HG03064 (cell line): ENCODE results near the gene GFOD2.
"Not testable (repeated sequence)": the region's sequence is repeated elsewhere in the genome, so short reads cannot be mapped to it uniquely, and the experiment has no call there.

Experiments
- ATAC-seq: cut with Tn5 transposase; IDR thresholded peaks from one replicate; pipeline ENCODE4 v1.9.1; 2021; ENCODE audit warnings: low read depth; ENCODE audit not compliant: unreplicated experiment

The GFOD2 gene, protein sequence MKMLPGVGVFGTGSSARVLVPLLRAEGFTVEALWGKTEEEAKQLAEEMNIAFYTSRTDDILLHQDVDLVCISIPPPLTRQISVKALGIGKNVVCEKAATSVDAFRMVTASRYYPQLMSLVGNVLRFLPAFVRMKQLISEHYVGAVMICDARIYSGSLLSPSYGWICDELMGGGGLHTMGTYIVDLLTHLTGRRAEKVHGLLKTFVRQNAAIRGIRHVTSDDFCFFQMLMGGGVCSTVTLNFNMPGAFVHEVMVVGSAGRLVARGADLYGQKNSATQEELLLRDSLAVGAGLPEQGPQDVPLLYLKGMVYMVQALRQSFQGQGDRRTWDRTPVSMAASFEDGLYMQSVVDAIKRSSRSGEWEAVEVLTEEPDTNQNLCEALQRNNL

DNA sequence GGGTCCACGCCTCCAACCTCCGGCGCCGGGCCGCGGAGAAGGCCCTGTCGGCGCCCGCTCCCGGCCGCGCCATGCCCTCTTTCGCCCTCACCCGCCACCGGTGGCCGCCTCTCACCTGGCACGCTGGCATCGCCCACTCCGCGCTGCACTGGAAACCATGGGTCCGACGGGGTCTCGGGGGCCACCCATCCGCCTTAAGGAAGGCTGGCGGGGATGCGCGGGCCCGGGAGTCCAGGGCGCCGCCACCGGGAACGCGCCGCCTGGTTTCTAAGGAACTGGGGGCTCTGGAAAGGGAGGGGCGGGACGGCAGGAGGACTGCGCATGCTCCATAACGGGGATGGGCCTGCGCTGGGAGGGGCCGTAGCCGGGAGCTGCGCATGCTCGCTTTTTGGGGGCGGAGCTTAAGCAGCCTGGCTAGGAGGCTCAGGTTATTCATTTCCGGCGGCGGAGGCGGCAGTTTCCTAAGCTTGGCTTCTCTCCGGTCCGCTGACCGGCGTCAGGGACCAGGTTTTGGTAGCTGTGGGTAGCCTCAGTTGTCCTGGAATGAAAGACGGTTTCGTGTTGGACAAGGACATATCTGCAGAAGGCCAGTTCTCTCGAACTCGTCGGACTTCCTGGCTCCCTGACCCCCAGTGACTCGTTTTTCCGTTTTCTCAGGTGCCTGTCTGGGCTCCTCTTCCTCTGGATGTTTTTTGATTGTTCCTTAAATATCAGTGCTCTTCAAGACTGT is at the start of gene GFOD2:
Gene GFOD2, minus strand, starts transcription at position 269 of the 730 bp plus-strand sequence. CDS start 33,601 bp downstream, outside the sequence.
- ATAC-seq: peak; percentile 66

DNA sequence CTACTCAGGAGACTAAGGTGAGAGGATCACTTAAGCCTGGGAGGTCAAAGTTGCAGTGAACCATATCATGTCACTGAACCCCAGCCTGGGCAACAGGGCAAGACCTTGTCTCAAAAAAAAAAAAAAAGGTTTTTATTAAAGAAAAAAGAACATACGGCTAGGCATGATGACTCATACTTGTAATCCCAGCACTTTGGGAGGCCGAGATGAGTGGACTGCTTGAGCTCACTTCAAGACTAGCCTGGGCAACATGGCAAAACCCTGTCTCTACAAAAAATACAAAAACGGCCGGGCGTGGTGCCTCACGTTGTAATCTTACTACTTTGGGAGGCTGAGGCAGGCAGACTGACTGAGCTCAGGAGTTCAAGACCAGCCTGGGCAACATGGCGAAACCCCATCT is 48.8 kb upstream of the GFOD2 start:
- ATAC-seq: no peak

DNA sequence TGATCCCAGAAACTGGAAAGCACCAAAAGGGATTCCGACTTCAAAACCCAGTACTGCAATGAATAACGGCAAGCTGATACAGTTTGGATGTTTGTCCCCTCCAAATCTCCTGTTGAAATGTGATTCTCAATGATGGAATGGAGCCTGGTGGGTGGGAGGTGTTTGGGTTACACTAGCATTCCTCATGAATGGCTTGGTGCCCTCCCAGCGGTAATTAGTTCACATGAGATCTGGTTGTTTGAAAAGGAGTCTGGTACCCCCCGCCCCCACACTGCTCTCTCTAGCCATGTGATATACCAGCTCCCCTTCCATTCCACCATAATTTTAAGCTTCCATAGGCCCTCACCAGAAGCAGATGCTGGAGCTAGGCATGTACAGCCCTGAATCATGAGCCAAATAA is 47.2 kb upstream of the GFOD2 start:
- ATAC-seq: no peak

DNA sequence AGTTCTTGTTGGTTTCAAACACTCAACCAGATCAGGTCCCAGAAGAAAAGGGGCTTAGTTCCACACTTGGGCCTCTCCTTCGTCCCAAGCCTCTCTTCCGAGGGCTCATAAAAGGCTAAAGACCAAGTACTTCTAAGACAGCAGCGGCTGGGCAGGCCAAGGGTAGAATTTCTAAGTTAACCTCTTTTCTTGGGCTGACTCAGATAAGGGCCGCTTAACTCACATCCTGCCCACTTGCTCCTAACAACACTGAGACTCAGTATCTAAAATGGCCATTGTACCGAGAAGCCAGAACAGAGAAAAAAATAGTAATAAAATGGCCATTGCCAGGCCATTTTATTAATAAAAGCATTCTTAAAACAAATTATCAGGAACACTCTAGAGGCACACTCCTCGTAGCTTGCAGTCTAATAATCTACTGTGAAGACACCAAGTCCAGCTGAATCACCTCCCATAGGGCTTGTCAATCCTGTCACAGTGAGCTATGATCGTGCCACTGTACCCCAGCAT is 45.1 kb upstream of the GFOD2 start:
- no peak for ATAC-seq

DNA sequence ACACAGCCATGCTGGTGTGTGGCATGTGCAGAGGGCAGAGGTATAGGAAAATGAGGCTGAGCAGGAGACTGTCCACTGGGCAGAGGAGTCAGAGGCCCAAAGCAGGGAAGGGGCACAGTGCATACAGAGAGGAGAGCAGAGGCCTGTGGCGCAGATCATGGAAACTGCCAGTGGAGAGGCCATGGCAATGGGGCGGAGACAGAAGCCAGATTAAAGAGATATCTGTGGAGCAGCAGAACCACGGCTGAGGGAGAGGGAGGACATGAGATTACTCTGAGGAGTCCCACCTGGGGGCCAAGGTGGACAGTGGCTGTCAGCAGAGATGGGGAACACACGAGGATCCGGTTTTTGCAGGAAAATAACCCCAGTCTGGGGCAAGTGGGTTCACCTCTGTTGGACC is 44.0 kb upstream of the GFOD2 start:
- no peak for ATAC-seq

DNA sequence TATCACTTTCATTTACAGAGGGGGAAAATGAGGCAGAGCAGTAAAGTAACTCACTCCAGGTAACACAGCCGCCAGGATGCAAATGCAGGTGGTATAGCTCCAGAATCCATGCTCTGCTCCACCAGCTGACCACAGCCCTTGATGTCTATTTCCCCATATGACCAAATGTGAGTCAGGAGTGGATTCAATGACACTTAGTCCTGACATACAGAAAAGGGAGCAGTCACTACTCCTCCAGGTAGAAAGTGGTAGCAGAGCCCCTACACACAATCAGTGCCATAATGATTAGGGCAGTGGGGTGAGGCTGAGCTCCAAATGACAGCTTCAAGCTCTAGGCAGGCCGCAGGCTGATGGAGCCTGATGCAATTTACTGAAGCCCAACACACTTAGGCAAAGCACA is 43.3 kb upstream of the GFOD2 start:
- ATAC-seq: no peak

DNA sequence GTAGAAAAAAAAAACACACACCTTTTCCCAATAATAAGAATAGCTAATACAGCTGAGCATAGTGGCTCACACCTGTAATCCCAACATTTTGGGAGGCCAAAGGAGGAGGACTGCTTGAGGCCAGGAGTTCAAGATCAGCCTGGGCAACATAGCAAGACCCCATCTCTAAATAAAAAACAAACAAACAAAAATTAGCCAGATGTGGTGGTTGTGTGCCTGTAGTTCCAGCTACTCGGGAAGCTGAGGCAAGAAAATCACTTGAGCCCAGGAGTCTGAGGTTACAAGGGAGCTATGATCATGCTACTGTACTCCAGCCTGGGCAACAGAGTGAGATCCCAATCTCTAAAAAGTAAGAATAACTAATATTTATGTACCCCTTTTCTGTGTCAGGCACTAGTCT is 42.8 kb upstream of the GFOD2 start:
- ATAC-seq: no peak

DNA sequence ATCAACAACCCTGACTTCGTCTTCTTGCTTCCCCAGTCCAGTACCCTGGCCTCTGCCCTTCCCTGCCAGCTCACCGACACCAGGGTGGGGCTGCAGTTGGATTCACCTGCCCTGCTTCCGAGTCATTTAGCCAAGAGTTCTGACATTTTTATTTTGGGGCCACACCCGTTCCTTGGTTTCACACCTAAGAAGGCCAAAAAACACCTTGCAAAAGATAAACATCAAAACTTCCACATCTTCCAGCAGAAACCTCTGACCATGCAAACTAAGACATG is 41.8 kb upstream of the GFOD2 start:
- ATAC-seq: no peak

DNA sequence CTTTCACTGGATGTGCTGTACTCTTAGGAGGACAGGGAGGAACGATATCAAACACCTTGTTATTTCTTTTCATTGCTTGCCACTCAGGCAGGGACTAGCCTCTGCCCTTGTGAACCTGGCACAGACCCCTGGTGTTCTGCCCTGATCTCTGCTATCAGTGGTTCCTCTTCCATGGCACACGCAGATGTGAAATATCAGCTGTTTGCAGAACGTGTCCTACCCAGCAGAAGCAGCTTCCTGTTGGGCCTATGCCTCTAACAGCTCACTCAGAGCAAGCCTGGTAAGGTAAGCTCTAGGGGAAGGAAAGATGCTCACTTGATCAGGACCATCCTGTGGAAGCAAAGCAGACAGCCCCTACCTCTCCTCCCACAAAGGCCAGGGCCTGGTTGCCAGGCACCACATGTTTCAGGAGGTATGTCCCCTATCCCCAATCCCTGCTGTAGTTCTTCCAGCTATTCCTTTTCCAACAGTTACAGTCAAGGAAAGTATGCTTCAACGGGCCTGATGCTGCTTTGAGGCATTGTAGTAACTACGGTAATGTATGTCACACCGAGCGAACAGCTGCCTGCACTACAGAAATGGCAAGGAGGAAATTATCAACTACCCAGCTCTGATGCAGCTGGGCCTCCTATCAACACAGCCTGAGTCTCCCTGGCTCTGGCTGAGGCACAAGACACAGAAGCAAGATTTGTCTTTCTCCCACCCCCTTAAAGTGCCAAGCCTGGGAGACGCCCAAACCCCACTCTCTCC is 41.3 kb upstream of the GFOD2 start:
- no peak for ATAC-seq

DNA sequence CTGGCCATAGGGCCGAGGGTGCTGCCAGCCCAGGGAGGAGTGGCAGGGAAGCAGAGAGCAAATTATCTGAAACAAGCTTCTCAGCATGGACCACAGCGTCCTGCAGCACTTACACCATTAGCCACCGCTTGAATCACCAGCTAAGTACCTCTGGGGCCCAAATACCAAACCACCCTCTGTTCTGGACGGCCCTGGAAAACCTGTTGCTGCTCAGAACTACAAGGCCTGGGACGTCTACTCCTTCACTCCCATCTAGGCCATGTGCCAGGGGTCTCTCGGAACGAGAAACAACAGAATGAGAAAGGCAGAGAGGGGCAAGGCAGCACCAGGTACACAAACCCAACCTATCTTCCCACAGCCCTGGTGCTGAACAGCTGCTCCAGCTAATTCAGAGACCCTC is 39.9 kb upstream of the GFOD2 start:
- ATAC-seq: no peak

DNA sequence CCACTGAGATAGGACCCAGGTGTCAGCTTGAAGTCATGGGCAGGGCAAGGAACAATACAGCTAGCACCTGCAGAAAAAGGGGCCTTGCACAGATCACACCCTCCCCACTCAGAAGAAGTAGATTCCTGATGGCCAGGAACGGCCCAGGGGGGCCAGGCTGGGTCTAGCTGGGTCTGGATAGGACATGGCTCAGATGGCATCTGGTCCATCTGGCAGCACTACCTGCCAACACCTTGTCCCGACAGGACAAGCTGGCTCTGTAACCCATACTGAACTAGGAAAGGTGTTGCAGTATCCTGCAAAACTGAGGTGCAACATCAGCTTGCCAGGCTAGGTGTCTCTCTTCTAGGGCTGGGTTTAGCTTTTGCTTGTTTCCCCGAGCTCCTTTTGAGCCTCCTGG is 38.9 kb upstream of the GFOD2 start:
- no peak for ATAC-seq

DNA sequence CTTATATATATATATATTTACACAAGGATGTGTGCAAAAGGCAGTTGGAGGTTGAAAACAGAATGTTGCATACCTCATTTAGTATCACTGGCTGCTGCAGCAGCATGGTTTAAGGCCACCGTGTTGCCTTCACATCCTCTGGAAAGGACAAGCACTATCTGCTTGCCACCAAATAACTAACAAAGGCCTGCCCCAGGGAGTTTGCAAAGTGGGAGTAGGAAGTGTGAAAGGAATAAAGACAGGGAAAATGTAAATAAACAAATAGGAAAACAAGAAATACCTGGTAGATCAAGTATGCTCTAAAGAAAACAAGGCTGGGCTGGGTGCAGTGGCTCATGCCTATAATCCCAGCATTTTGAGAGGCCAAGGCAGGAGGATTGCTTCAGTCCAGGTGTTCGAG is 33.5 kb upstream of the GFOD2 start:
- ATAC-seq: no peak

DNA sequence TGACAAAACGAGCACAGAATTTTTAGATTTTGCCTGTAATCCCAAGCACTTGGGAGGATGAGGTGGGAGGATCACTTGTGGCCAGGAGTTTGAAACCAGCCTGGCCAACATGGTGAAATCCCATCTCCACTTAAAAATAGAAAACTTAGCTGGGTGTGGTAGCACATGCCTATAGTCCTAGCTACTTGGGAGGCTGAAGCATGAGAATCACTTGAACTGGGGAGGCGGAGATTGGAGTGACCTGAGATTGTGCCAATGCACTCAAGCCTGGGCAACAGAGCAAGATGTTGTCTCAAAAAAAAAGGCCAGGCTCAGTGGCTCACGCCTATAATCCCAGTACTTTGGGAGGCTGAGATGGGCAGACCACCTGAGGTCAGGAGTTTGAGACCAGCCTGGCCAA is 32.2 kb upstream of the GFOD2 start:
- not testable (repeated sequence) for ATAC-seq

DNA sequence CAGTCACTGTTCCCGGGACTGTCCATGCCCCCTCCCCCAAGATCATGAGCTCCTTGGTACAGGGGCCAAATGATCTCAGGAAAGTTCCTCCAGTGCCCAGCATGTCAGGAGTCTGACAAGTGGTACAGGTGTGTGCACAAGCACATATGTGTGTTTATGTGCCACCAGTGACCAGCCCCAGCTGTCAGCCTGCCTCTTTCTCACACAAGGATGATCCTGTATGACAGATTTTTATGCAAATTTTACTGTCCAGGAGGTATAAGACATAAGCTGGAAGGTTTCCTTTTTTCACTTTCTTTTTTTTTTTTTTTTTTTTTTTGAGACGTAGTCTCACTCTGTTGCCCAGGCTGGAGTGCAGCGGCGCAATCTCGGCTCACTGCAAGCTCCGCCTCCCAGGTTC is 31.4 kb upstream of the GFOD2 start:
- no peak for ATAC-seq

DNA sequence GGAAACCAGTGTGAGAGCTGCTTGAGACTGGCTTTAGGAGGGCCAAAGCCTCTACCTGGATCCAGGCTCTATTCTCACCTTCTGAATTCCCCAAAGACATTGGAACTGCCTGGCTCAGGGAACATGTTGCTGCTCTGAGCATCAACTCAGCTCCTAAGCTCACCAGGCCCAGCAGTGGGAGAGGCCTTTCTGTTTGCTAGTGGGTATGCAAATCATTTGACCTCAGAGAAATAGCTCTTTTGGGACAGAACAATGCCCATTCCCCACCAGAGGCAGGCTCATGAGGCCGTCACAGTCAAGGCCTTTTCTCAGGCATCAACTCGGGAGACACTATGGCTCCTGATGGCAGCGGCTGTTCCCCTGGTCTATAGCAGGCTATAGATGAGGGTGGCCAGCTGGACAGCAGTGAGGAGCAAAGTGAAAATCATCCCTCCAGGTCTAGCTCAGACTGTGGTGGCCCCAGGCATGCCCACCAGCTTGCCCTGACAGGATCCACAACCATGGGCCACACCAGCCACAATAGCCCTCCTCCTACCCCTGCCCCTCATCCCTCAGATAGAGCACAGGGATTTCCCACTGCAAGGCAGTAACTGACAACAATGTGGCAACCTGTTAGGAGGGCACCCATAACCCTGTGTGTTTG is 30.4 kb upstream of the GFOD2 start:
- ATAC-seq: no peak

DNA sequence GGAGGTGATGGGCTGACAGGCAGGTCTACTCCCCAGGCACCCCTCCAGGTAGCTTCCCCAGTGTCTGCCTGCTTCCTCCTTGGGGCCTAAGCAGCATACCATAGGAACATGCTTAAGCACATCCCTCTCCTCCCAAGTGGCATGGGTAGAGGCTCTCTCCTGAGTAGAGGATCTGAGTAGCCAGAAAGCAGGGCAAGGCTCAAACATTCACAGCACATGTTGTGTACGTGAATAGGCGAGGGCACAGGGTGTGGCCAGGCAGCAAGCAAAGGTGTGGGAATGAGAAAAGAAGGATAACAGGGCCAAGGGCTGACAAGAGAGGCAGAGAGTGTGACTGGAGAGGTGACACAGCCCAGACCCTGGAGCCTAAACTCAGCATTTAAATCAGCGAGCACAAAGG is 29.7 kb upstream of the GFOD2 start:
- ATAC-seq: no peak

DNA sequence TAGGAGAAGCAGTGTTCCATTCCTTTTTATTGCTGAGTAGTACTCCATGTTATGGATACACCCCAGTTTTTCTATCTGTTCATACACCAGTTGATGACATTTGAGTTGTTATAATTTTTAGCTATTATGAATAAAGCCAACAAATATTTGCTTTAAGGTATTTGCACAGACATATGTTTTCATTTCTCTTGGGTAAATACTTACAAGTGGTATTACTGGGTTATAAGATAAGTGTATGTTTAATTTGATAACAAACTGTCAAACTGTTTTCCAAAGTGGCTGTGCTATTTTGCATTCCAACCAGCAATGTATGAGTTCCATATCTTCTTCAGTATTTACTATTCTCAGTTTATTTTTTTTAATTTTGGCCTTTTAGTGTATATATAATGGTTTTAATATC is 27.7 kb upstream of the GFOD2 start:
- ATAC-seq: no peak

DNA sequence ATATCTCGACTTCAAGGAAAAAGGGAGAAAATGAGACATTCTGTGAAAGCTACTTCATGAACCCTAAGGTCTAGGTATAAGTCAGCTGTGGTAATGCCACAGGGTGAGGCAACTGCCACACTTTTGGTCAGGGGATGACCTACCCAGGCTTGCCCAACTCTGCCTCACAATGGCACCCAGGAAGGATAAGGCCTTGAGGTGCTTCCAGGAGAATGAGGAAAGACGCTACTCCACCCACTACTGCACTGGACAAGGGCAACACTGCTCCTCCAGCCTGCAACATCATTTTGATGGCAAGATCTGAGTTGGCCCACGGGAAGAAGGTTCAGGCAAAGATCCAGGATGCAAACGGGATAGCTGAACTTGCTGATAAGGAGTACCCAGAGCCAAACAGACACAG is 22.0 kb upstream of the GFOD2 start:
- ATAC-seq: no peak

DNA sequence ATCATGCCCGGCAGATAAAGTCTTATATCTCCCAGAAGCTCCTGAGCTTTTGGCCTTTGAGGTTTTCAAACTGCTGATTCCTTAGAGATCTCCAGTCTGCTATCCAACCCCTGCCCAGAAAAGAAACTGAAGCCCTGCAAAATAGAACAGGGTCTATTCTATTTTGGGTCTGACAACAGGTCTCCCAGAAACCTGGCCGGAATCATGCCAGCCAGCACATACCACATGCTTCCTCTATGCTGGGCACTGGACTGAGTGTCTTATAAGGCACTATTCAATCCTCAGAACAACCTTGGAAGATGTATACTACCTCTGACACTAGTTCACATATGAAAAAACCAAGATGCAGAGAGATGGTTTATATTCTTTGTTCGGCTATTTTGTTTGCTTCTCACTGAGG is 21.3 kb upstream of the GFOD2 start:
- no peak for ATAC-seq

DNA sequence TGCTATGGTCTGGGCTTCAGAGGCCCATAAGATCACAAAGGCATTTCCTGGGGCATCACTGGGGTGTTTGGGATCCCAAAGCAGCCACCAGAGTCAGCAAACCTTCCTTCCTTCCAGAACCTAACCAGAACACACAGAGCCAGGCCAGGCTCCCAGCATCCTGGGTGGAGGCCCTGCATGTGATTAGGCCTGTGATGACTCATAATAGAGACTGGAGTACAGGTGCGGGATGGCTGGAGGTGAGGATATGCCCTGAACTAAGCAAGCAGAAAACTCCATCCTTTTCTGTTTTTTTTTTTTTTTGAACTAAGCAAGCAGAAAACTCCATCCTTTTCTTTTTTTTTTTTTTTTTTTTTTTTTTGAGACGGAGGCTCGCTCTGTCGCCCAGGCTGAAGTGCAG is 17.7 kb upstream of the GFOD2 start:
- ATAC-seq: no peak

DNA sequence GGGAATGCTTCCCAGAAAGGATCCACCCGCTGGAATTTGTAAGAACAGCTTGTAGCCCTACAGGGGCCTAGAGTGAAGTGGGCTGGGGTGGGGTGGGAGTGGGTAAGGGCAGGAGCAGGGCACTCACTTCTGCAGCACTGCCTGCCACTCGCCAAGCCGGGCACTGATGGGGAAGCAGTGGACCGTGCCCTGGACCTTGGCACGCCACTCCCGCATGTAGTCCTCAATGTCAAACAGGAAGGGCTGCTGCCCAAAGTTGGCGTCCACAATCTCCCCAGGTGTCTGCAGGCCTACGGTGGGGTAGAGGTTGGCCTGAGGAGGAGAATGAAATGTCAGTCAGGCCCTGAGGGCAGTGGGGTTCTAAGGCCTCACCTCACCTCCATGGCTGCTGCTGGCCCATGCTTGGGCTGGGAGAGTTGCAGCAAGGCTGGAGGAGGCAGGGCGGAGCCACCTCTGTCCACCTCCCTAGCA is 15.7 kb upstream of the GFOD2 start:
- no peak for ATAC-seq
